BLaER1 (cell line): Measurements from ENCODE around the gene PPAT.
"Not testable (repeated sequence)": the region's sequence is repeated elsewhere in the genome, so short reads cannot be mapped to it uniquely, and the experiment has no call there.

Experiments used
- H3K27ac ChIP-seq: shearing (Covaris generic); formaldehyde crosslinking; 2 replicates; pipeline ENCODE4 v1.8.1; 2022
- H3K27me3 ChIP-seq: shearing (Covaris generic); formaldehyde crosslinking; 2 replicates; pipeline ENCODE4 v1.8.1; 2022
- H3K36me3 ChIP-seq: shearing (Covaris generic); formaldehyde crosslinking; 2 replicates; pipeline ENCODE4 v1.8.1; 2022
- H3K4me1 ChIP-seq: shearing (Covaris generic); formaldehyde crosslinking; 2 replicates; pipeline ENCODE4 v1.8.1; 2022
- H3K4me2 ChIP-seq: shearing (Covaris generic); formaldehyde crosslinking; 2 replicates; pipeline ENCODE4 v1.8.1; 2022
- H3K4me3 ChIP-seq: shearing (Covaris generic); formaldehyde crosslinking; 2 replicates; pipeline ENCODE4 v1.8.1; 2022
- H3K9ac ChIP-seq: shearing (Covaris generic); formaldehyde crosslinking; 2 replicates; pipeline ENCODE4 v1.8.1; 2022
- H3K9me3 ChIP-seq: shearing (Covaris generic); formaldehyde crosslinking; 2 replicates; pipeline ENCODE4 v1.8.1; 2022
- H4K20me1 ChIP-seq: shearing (Covaris generic); formaldehyde crosslinking; 2 replicates; pipeline ENCODE4 v1.8.1; 2022
- Cebpa-rat ChIP-seq: shearing (Covaris generic); IDR thresholded peaks from 2 replicates; pipeline ENCODE4 v1.8.1; 2022

PPAT gene

GRCh38 chr4:56465599-56466295 is 30.3 kb upstream of the PPAT start:
- Histone ChIP-seq H3K9ac (peak overlapping the region; percentile 92; the same call in 1 of the 2 replicates), H3K36me3 (peaks cover 35% of the 10 kb centered on the region), H4K20me1 (peaks cover 61% of the 10 kb centered on the region), H3K27me3 (no peaks in the 10 kb centered on the region), H3K4me2 (peak overlapping the region; percentile 87), H3K4me3 (peak overlapping the region; percentile 96), H3K27ac (no peak overlapping the region), H3K9me3 (no peaks in the 10 kb centered on the region), H3K4me1 (peaks cover 46% of the 10 kb centered on the region)
- no peak for TF ChIP-seq Cebpa-rat

GRCh38 chr4:56464581-56464980 is 29.2 kb upstream of the PPAT start:
- no peak for TF ChIP-seq Cebpa-rat
- no peaks in the 10 kb centered on the region for H3K9me3 ChIP-seq
- H3K36me3 ChIP-seq, result peaks cover 39% of the 10 kb centered on the region
- H3K4me3 ChIP-seq, result no peak overlapping the region
- H3K9ac ChIP-seq, result no peak overlapping the region
- peak overlapping the region; percentile 30; the same call in 1 of the 2 replicates for H3K4me2 ChIP-seq
- H4K20me1 ChIP-seq, result peaks cover 49% of the 10 kb centered on the region
- peaks cover 38% of the 10 kb centered on the region for H3K4me1 ChIP-seq
- no peaks in the 10 kb centered on the region for H3K27me3 ChIP-seq
- no peak overlapping the region for H3K27ac ChIP-seq

GRCh38 chr4:56463711-56464110 is 28.3 kb upstream of the PPAT start:
- peaks cover 30% of the 10 kb centered on the region for H3K4me1 ChIP-seq
- no peak overlapping the region for H3K4me2 ChIP-seq
- no peak overlapping the region for H3K27ac ChIP-seq
- H4K20me1 ChIP-seq, result peaks cover 48% of the 10 kb centered on the region
- no peaks in the 10 kb centered on the region for H3K27me3 ChIP-seq
- no peak overlapping the region for H3K4me3 ChIP-seq
- H3K36me3 ChIP-seq, result peaks cover 48% of the 10 kb centered on the region
- no peak overlapping the region for H3K9ac ChIP-seq
- no peaks in the 10 kb centered on the region for H3K9me3 ChIP-seq
- TF ChIP-seq Cebpa-rat, result no peak

DNA sequence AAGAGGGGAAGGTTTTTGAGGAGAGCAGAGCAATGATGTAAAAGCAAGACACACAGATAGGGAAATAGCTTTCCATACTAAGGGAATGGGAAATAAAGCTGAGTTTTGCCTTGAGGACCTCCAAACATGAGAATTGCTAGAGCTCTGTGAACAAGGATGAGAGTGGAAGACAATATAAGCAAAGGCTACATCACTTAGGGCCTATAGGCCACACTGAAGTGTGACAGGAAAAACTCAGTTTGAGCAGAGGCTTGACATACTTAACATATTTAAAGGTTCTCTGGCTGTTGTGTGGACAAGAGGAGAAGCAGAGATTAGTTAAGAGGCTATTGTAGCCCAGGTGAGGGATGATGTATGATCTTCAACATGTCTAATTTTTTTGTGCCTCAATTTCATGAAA is 26.7 kb upstream of the PPAT start:
- H3K36me3 ChIP-seq, result peaks cover 64% of the 10 kb centered on the region
- no peaks in the 10 kb centered on the region for H3K9me3 ChIP-seq
- H3K27ac ChIP-seq, result no peak overlapping the region
- no peak overlapping the region for H3K4me3 ChIP-seq
- H4K20me1 ChIP-seq, result peaks cover 54% of the 10 kb centered on the region
- no peak overlapping the region for H3K4me2 ChIP-seq
- H3K4me1 ChIP-seq, result peaks cover 23% of the 10 kb centered on the region
- H3K27me3 ChIP-seq, result no peaks in the 10 kb centered on the region
- H3K9ac ChIP-seq, result no peak overlapping the region
- TF ChIP-seq Cebpa-rat, result no peak

GRCh38 chr4:56460085-56460484 is 24.7 kb upstream of the PPAT start:
- Histone ChIP-seq H3K4me3 (no peak overlapping the region), H4K20me1 (peaks cover 74% of the 10 kb centered on the region), H3K27me3 (no peaks in the 10 kb centered on the region), H3K36me3 (peaks cover 84% of the 10 kb centered on the region), H3K9ac (no peak overlapping the region), H3K4me1 (peaks cover 7% of the 10 kb centered on the region), H3K27ac (no peak overlapping the region), H3K9me3 (no peaks in the 10 kb centered on the region), H3K4me2 (no peak overlapping the region)
- no peak for TF ChIP-seq Cebpa-rat

- no peak for TF ChIP-seq Cebpa-rat
- H3K4me2 ChIP-seq, result no peak overlapping the region
- no peaks in the 10 kb centered on the region for H3K27me3 ChIP-seq
- H3K4me3 ChIP-seq, result no peak overlapping the region
- peaks cover 95% of the 10 kb centered on the region for H3K36me3 ChIP-seq
- peaks cover 63% of the 10 kb centered on the region for H4K20me1 ChIP-seq
- H3K9ac ChIP-seq, result no peak overlapping the region
- H3K27ac ChIP-seq, result no peak overlapping the region
- no peaks in the 10 kb centered on the region for H3K9me3 ChIP-seq
- H3K4me1 ChIP-seq, result no peaks in the 10 kb centered on the region
Measured at GRCh38 chr4:56450342-56450741, 14.9 kb upstream of the PPAT start.

DNA sequence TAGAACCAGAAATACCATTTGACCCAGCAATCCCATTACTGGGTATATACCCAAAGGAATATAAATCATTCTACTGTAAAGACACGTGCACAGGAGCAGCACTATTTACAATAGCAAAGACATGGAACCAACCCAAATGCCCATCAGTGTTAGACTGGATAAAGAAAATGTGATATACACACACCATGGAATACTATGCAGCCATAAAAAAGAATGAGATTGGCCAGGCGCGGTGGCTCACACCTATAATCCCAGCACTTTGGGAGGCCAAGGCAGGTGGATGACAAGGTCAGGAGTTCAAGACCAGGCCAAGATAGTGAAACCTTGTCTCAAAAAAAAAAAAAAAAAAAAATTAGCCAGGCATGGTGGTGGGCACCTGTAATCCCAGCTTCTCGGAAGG is 14.1 kb upstream of the PPAT start:
- peaks cover 63% of the 10 kb centered on the region for H4K20me1 ChIP-seq
- not testable (repeated sequence) for H3K4me3 ChIP-seq, H3K27ac ChIP-seq, H3K9ac ChIP-seq, H3K4me2 ChIP-seq, H3K27me3 ChIP-seq, H3K4me1 ChIP-seq, H3K9me3 ChIP-seq
- peaks cover 95% of the 10 kb centered on the region for H3K36me3 ChIP-seq

DNA sequence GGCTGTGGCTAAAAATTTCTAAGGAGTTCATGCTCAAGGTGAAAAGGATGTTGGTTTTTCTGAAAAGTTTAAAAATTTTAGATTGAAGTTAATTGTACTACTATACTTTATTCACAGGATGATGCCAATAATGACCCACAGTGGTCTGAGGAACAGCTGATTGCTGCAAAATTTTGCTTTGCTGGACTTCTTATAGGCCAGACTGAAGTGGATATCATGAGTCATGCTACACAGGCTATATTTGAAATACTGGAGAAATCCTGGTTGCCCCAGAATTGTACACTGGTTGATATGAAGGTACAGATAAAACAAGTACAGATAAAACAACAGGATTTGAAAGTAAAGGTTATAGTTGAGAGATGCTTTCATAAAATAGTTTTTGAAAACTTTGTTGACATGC is 12.9 kb upstream of the PPAT start:
- Histone ChIP-seq H3K36me3 (peaks cover 95% of the 10 kb centered on the region), H3K27me3 (no peaks in the 10 kb centered on the region), H3K4me2 (no peak overlapping the region), H4K20me1 (peaks cover 64% of the 10 kb centered on the region), H3K9ac (no peak overlapping the region), H3K4me3 (no peak overlapping the region), H3K9me3 (no peaks in the 10 kb centered on the region), H3K27ac (no peak overlapping the region), H3K4me1 (no peaks in the 10 kb centered on the region)
- no peak for TF ChIP-seq Cebpa-rat

- Histone ChIP-seq H4K20me1 (peaks cover 81% of the 10 kb centered on the region), H3K36me3 (peaks cover 98% of the 10 kb centered on the region), H3K4me3 (no peak overlapping the region), H3K9me3 (no peaks in the 10 kb centered on the region), H3K27ac (no peak overlapping the region), H3K4me1 (peaks cover 8% of the 10 kb centered on the region; the same call in 1 of the 2 replicates), H3K27me3 (no peaks in the 10 kb centered on the region), H3K4me2 (no peak overlapping the region), H3K9ac (no peak overlapping the region)
- TF ChIP-seq Cebpa-rat, result no peak
Measured at GRCh38 chr4:56445699-56446098, 10.3 kb upstream of the PPAT start.

- H4K20me1 ChIP-seq, result peaks cover 89% of the 10 kb centered on the region
- no peak overlapping the region for H3K9ac ChIP-seq
- H3K9me3 ChIP-seq, result no peaks in the 10 kb centered on the region
- H3K4me1 ChIP-seq, result peaks cover 18% of the 10 kb centered on the region
- peaks cover 92% of the 10 kb centered on the region for H3K36me3 ChIP-seq
- H3K27ac ChIP-seq, result no peak overlapping the region
- no peak for TF ChIP-seq Cebpa-rat
- H3K4me3 ChIP-seq, result no peak overlapping the region
- H3K4me2 ChIP-seq, result no peak overlapping the region
- H3K27me3 ChIP-seq, result no peaks in the 10 kb centered on the region
Measured at GRCh38 chr4:56444719-56445118, 9.3 kb upstream of the PPAT start.

DNA sequence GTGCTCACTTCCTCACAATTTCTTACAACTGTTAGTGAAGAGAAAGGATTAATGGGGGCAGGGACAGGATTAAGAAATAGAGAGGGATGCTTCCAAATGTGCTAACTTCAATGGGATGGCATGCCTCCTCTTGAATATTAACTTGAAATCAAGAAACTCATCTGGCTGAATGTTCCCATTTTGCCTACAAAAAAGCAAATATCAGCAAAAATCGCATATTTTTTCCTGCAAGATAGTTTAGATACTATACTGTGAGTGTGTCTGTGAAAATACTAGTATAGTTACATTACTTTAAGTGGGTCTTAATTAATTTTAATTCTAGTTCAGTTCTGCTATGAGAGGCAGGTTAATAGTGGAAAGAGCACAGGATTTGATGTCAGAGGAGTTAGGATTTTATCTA is 5.6 kb upstream of the PPAT start:
- peaks cover 94% of the 10 kb centered on the region for H4K20me1 ChIP-seq
- H3K4me1 ChIP-seq, result peaks cover 42% of the 10 kb centered on the region
- no peaks in the 10 kb centered on the region for H3K27me3 ChIP-seq
- no peak for TF ChIP-seq Cebpa-rat
- no peaks in the 10 kb centered on the region for H3K9me3 ChIP-seq
- H3K4me2 ChIP-seq, result peak overlapping the region; percentile 83; the same call in 1 of the 2 replicates
- H3K36me3 ChIP-seq, result peaks cover 64% of the 10 kb centered on the region
- no peak overlapping the region for H3K27ac ChIP-seq
- no peak overlapping the region for H3K9ac ChIP-seq
- no peak overlapping the region for H3K4me3 ChIP-seq
